ENCODE measurements around the gene NABP2.

GRCh38 chr12:56247923-56248322 lies 23.8 kb downstream of the NABP2 start:
- TF ChIP-seq EZH2 (IDR thresholded peaks at IDR 0.05; ENCODE audit: borderline replicate concordance, low read depth, low read length, poor library complexity, severe bottlenecking) (no peak), CTCF (conservative IDR thresholded peaks at IDR 0.05; ENCODE audit: low read depth, low read length) (no peak)

Data from A673 (cell line).